Activated CD8-positive, alpha-beta memory T cell treated with anti-CD3 and anti-CD28 coated beads, Interleukin-2, amount 50 U/mL, for 4 hours (primary cell): ENCODE measurements around the gene PTGDS.
"Not testable (repeated sequence)": the region's sequence is repeated elsewhere in the genome, so short reads cannot be mapped to it uniquely, and the experiment has no call there.

ENCODE experiments used
- DNase-seq: peaks from one replicate; pipeline ENCODE4 v3.0.0-alpha.2; 2020

Gene PTGDS

DNA sequence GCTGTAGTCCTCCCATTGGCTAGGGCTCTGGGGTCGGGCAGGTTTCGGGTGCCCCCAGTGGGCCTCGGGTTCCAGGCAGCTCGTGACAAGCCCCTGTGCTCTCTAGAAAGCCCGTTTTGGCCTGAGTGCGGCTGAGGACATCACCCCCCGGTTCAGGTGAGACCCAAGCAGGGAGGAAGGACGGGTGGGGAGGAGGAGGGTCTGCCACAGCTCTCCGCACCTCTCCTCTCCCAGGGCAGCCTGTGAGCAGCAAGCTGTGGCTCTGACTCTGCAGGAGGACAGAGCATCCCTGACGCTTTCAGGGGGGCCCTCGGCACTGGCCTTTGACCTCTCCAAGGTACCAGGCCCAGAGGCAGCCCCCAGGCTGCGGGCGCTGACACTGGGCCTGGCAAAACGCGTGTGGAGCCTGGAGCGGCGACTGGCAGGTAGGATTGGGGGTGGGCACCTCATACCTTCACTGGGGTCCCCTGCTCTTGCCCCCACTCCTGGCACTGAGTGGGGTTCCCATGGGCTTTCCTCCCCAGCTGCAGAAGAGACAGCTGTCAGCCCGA is 15.6 kb downstream of the PTGDS start:
- no peak for DNase-seq

DNA sequence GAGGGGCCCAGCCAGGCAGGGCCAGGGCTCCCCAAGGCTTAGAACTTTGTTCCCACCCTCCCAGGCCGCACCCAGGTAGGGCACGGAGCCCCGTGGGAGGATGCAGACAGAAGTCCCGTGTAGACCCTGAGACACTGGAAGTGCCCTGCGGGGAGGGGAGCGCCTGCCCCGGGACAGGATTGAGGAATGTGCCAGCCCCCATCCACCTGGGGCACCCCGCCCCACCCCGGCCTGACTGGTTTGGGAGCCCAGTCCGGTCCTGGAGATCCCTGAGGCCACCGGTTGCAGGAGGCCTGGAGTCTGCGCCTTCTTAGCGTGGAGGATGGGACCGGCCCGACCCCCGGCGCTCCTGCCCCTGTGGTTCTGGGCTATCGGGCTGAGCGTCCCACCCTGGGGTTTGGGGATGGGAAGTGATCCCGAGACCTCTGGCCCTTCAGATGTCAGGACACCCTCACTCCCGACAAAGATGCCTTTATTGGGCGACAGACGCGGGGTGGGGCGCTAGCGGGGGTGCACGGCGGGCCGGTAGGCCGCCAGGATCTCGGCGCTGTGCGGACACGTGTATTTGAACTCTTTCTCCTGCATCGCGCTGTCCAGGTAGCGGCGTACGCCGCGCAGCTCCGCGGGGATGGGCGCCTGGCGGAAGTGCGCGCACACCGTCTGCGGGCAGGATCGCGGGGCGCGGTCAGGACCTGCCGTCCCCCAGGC is 17.0 kb downstream of the PTGDS start:
- DNase-seq, result no peak

DNA sequence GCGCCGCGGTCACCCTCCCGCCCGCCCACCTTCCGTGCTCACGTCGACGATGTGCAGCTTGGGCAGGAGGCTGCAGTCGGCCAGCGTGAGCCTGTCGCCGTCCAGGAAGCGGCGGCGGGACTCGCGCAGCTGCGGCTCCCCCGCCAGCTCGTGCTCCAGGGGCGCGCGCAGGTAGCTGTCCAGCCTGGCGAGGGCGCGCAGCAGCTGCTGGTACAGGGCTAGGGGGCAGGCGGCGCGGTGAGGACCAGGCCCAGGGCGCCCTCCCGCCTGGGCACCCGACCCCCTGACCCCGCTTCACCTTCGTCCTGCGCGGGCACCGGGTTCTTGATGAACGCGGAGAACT is 17.6 kb downstream of the PTGDS start:
- DNase-seq, result no peak

DNA sequence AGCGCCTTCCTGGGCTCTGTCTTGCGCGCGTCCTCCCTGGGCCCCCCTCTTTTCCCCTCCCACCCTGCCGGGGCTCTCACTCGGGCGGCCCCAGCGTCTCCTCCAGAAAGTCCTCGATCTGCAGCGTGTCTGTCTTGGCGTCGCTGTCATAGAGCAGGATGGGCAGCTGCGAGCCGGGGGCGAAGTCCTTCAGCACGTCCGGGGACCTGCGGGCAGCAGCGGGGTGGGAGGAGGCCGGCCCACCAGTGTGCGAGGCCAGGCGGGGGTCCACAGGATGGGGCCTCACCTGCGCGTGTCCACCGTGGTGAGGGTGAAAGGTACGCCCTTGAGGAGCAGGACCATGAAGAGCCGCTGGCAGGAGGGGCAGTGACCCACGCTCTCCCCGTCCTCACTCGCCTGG is 18.1 kb downstream of the PTGDS start:
- no peak for DNase-seq

DNA sequence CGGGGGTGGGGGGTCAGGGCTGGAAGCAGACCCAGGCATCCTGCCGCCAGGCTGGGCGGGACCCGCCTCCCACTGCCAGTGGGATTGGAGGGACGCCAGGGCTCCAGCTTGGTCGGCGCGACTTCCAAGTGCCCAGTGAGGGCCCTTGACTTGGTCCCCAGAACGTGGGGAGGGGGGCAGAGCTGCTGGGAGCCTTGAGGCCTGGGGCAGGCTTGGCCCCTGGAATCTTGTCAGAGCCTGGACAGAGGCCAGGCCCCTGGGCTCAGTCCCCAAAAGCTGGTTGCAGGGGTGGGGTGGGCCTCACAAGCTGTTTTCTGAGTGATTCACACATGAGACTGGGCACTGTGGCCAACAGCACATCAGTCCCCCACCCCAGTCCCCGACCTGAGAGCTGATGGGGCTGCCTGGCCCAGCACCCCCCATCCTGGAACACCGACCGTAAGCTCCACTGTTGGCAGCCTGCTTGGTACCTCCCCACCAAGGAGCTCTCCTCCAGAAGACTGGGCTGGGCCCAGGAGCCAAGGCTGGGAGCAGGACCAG is 18.5 kb downstream of the PTGDS start:
- no peak for DNase-seq

GRCh38 chr9:136996361-136997292 is 19.3 kb downstream of the PTGDS start, which contains the start of gene CLIC3:
Gene CLIC3 (minus strand): TSS chr9:136996568. CDS start chr9:136996543, 25 bp downstream.
- peak; percentile 63 for DNase-seq

- no peak for DNase-seq
Observed at GRCh38 chr9:136997371-136997770, 20.1 kb downstream of the PTGDS start.

GRCh38 chr9:136997830-136998234 is 20.5 kb downstream of the PTGDS start:
- DNase-seq, result no peak

GRCh38 chr9:137000177-137000930 is 23.1 kb downstream of the PTGDS start:
- no peak for DNase-seq

DNA sequence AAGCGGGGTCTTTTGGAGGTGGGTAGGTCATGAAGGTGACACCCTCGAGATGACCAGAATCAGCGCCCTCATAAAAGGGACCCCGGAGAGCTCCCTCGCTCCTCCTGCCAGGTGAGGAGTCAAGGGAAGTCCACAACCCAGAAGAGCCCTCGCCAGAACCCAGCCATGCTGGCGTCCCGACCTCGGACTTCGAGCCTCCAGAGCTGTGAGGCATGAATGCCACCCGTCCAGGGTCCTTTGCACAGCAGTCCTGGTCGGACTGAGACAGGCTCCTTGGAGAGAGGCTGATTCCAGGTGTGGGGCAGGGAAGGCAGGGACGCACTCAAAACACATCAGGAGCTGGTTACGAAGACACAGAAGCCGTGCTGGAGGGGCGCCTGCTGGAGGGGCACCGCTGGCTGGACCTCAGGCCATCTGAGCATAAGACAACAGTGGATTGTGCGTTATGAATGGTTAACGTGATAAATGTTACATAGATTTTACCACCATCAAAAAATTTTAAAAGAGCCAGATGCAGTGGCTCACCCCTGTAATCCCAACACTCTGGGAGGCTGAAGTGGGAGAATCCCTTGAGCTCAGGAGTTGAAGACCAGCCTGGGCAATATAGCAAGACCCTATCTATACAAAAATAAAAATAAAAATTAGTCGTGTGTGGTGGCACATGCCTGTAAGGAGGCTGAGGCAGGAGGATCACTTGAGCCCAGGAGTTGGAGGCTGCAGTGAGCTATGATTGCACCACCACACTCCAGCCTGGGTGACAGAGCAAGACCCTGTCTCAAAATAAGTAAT is 24.7 kb downstream of the PTGDS start:
- no peak for DNase-seq

- DNase-seq, result no peak
Observed at GRCh38 chr9:137002646-137003041, 25.3 kb downstream of the PTGDS start.

- DNase-seq, result not testable (repeated sequence)
Observed at GRCh38 chr9:137004285-137004684, 27.0 kb downstream of the PTGDS start.

DNA sequence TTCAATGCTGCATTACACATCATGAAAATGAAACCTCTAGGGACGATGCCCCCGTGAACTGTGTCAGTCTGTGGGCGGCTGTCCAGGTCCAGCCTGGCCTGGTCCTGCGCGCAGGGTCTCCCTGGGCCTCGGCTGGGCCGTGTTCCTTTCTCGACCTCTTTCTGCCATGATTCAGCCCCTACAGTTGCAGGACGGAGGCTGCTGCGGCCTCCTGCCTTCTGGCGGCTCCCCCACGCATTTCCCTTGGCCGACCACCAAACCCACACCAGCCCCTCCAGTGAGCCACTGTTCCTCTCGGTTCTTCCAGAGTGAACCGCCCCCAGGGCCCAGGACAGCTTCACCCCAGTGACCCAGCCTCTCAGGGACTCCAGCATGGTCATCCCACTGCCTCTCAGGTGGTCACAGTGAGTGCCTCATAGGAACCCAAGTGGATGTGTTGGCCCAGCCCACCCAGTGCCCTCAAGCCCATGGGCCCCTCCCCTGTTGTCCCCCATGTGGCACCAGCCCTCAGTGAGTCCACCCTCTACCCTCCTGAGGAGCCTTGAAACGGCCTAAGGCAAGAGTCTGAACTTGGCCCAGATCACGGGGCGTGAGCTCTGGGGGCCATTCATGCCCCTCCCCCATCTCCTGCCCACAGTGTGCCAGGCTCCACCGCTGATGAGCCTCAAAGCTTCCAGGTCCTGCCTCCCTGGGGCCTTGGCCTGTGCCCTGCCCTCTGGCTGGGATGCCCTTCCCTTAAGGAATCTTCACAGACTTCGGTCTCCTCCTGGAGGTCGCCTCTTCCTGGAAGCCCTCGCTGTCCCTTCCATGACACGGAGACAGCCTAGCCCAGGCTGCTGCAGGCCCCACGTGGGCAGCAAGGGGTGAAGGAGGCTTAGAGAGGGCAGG is 29.1 kb downstream of the PTGDS start:
- DNase-seq, result no peak

DNA sequence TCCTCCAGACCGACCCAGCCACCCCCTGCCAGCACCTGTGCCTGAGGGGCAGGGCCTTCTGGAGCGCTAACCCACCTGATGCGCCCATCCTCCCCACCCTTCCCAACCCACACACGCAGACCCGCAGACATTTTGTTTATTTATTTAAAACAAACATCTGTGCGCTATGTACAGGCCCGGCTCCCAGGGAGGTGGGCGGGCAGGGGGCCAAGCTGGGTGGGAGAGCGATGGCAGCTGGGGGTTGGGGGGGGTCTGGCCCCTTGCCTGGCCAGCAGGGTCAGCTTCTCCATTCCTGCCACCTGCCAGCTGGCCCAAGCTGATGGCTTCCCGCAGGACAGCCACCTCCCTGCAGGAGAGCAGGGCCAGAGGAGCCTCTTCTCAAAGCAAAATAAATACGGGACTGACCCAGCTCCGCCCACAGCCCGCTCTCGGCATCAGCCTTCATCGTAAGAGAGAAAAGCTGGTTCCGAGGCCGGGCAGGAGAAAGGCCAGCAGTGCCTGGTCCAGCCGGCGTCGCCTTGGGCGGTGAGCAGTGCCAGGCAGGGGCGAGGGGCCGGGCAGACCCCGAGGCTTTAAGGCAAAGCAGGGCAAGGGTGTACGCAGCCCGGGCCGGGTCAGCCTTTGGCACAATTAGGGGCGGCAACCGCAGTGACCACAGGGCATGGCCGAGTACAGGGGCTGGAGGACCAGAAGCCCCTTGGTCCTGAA is 30.0 kb downstream of the PTGDS start:
- DNase-seq, result no peak

DNA sequence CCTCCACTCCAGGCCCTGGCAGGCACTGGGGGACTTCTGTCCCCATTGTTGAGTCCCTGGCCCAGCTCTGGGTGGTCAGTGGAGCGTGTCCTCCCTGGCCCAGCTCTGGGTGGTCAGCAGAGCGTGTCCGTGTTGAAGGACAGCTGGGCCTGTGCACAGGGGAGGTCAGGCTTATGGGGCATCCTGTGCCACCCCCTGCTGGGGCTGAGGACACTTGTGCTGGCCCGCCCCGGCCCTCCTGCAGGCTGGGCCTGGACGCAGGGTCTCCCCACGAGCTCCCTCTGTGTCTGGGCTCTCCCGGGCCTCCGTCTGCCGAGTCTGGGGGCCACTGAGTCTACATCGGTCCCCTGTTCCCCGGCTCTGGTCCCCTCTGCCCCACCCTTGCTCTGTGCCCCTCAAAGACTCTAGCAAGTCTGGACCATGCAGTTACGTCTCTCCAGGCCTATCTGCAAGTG is 30.5 kb downstream of the PTGDS start:
- DNase-seq, result no peak

GRCh38 chr9:137008312-137008711 is 31.0 kb downstream of the PTGDS start:
- DNase-seq, result no peak

DNA sequence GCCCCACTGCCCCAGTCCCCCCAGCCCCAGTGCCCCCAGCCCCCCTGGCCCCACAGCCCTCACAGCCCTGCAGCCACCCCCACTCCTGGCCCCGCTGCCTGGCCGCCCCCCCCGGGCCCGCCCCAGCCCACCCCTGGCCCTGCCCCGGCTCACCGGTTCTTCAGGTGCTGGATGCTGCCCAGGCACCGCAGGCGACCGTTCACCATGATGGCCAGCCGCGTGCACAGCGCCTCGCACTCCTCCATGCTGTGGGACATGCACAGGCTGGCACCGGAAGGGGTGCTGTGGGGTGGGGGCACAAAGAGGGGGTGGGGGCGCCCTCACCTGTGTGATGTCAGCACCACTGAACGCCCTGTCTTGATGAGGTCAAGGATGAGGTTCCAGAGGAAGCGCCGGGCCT is 31.9 kb downstream of the PTGDS start:
- DNase-seq, result no peak

DNA sequence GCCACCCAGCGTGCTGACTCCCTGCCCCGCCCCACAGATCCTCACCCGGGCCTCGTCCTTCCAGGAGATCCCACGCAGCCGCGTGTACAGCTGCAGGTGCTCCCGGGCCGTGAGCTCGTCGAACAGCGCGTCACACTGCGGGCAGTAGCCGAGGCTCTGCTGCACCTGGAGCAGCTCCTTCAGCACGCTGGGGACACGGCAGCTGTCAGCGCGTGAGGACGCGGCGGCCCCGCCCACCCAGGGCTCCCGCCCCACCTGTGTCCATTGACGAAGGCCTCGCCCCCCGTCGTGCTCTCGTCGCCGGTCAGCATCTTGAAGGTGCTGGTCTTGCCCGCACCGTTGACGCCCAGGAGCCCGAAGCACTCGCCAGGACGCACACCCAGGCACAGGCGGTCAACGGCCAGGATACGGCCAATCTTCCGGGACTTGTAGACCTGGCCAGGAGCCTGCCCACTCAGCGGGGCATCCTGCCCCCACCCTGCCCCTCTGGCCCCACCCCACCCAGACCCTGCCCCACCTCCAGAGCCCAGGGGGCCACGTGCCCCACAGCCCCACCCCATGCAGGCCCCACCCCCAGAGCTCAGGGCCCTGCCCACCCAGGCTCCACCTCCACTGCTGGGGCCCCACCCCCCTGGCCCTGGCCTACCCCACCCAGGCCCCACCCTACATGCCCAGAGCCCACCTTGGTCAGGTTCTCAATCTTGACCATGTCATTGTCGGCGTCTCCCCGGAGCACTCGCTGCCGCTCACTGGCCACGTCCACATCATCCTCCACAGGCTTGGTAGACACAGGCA is 32.8 kb downstream of the PTGDS start:
- DNase-seq, result no peak

DNA sequence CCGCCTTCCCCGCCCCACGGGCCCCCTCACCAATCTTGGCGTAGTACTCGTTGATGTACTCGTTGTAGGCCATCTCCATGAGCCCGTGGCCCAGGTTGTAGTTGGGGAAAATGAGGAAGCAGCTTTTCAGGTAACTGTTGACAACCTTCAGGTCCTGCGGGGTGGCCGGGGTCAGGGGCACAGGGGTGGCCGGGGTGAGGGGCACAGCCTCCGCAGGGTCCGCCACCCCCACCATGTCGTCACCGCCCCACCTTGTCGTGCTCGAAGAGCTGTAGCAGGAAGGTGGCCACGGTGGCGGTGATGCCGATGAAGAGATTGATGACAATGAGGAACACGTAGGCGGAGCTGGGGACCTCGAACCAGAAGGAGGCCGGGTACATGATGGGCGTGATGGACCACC is 33.9 kb downstream of the PTGDS start:
- no peak for DNase-seq
